HEK293 (cell line): ENCODE results near the gene GOLT1A.

Experiments
- GLI4 ChIP-seq: fragments of 450-650 bp; formaldehyde crosslinking; IDR thresholded peaks from 2 replicates; pipeline ENCODE4 v1.5.1; 2016; ENCODE audit warnings: missing biosample characterization, missing genetic modification characterization
- HOXD13 ChIP-seq: sonication (generic); formaldehyde crosslinking; IDR thresholded peaks from 2 replicates; pipeline ENCODE4 v1.8.0; 2022; ENCODE audit warnings: missing genetic modification reagents, borderline replicate concordance
- ZBTB17 ChIP-seq: fragments of 450-650 bp; formaldehyde crosslinking; IDR thresholded peaks from 2 replicates; pipeline ENCODE4 v1.5.1; 2016; ENCODE audit warnings: missing biosample characterization, missing genetic modification characterization
- TF ChIP-seq, protein P1 (sequence below): fragments of 450-650 bp; formaldehyde crosslinking; IDR thresholded peaks from 2 replicates; pipeline ENCODE4 v1.5.1; 2016; ENCODE audit warnings: missing biosample characterization, missing genetic modification characterization

GRCh38 chr1:204180133-204180532 lies 33.7 kb downstream of the GOLT1A start:
- TF ChIP-seq, protein P1, sequence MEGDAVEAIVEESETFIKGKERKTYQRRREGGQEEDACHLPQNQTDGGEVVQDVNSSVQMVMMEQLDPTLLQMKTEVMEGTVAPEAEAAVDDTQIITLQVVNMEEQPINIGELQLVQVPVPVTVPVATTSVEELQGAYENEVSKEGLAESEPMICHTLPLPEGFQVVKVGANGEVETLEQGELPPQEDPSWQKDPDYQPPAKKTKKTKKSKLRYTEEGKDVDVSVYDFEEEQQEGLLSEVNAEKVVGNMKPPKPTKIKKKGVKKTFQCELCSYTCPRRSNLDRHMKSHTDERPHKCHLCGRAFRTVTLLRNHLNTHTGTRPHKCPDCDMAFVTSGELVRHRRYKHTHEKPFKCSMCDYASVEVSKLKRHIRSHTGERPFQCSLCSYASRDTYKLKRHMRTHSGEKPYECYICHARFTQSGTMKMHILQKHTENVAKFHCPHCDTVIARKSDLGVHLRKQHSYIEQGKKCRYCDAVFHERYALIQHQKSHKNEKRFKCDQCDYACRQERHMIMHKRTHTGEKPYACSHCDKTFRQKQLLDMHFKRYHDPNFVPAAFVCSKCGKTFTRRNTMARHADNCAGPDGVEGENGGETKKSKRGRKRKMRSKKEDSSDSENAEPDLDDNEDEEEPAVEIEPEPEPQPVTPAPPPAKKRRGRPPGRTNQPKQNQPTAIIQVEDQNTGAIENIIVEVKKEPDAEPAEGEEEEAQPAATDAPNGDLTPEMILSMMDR (tag by site-specific recombination), result no peak
- TF ChIP-seq HOXD13 (CRISPR knock-in tag) (no peak), ZBTB17 (tag by site-specific recombination) (no peak), GLI4 (tag by site-specific recombination) (no peak)
